Natural killer cell (primary cell): ENCODE measurements around the gene STARD3. TPM values are rescaled to one million over a fixed set of nuclear protein-coding genes. Genes with fewer than 3 reads are reported as not detected.
"Not testable (repeated sequence)": the region's sequence is repeated elsewhere in the genome, so short reads cannot be mapped to it uniquely, and the experiment has no call there.

Source experiments
- ATAC-seq, 3 donors: fragments of 150-1000 bp in 2 of 3; fragments of 200-7000 bp in 1 of 3; cut with Tn5 transposase; 1 replicate in 1 of 3; 2 replicates in 2 of 3; pipeline ENCODE4 v1.10.0; 2021; ENCODE audit warnings: mild to moderate bottlenecking in 2 of 3, moderate library complexity in 2 of 3
- DNase-seq, 2 donors: peaks; one replicate each; pipeline versions ENCODE4 v3.0.0 to v3.0.0-alpha.2; 2013 to 2021; ENCODE audit warnings: mixed read lengths in 1 of 2
- H3K27ac ChIP-seq: one replicate; pipeline ENCODE4 v1.5.1; 2013; ENCODE audit warnings: mild to moderate bottlenecking, low read length
- H3K27me3 ChIP-seq: one replicate; pipeline ENCODE4 v1.6.1; 2013; ENCODE audit warnings: low read length; ENCODE audit not compliant: control insufficient read depth, insufficient read depth
- H3K36me3 ChIP-seq: one replicate; pipeline ENCODE4 v1.6.1; 2013; ENCODE audit warnings: low read length; ENCODE audit not compliant: control insufficient read depth, insufficient read depth
- H3K4me1 ChIP-seq: one replicate; pipeline ENCODE4 v1.6.1; 2013; ENCODE audit warnings: low read length; ENCODE audit not compliant: control insufficient read depth, insufficient read depth
- H3K4me3 ChIP-seq: one replicate; pipeline ENCODE4 v1.5.1; 2013; ENCODE audit warnings: low read length
- H3K9me3 ChIP-seq: one replicate; pipeline ENCODE4 v1.6.1; 2013; ENCODE audit warnings: low read length; ENCODE audit not compliant: control insufficient read depth, insufficient read depth
- H3K27ac Mint-ChIP-seq, 2 donors: one replicate each; pipeline ENCODE4 v1.8.0; 2022; ENCODE audit warnings: mild to moderate bottlenecking in 2 of 2, mixed read lengths in 2 of 2, moderate library complexity in 1 of 2
- H3K27me3 Mint-ChIP-seq, 2 donors: one replicate each; pipeline ENCODE4 v1.8.0; 2022; ENCODE audit warnings: low read depth in 2 of 2, mixed read lengths in 2 of 2
- H3K36me3 Mint-ChIP-seq: one replicate; pipeline ENCODE4 v1.8.0; 2022; ENCODE audit warnings: mixed read lengths
- H3K4me1 Mint-ChIP-seq, 2 donors: one replicate each; pipeline ENCODE4 v1.8.0; 2022; ENCODE audit warnings: mixed read lengths in 2 of 2
- H3K4me3 Mint-ChIP-seq: one replicate; pipeline ENCODE4 v1.8.0; 2022; ENCODE audit warnings: mild to moderate bottlenecking, moderate library complexity, mixed read lengths
- H3K9me3 Mint-ChIP-seq, 2 donors: one replicate each; pipeline ENCODE4 v1.8.0; 2022; ENCODE audit warnings: mixed read lengths in 2 of 2
- WGBS: methylation state at CpG from one replicate; pipeline ENCODE4 v1.1.7; 2013; ENCODE audit warnings: missing lambda C conversion rate; ENCODE audit not compliant: insufficient coverage; 5-methylcytosine and 5-hydroxymethylcytosine counted together
- intact Hi-C: fragments of 100-400 bp; cut with micrococcal nuclease; formaldehyde crosslinking; loops from one replicate; pipeline ENCODE4 v1.14.2; 2022
- total RNA-seq, 4 donors: library from RNA; stranded (reverse); fragments of 120-200 nt in 1 of 4; gene quantifications; one replicate each; pipeline versions ENCODE4 v1.2.3 to v1.2.4, GENCODE V29; 2013 to 2022
- TF ChIP-seq, protein P1 (sequence below): fragments of 200-600 bp; IDR thresholded peaks from one replicate; pipeline ENCODE4 v1.8.0; 2022; ENCODE audit warnings: antibody characterized with exemption

The STARD3 gene
- 100 to 1,000 TPM in 2 of 3 donors, 10 to 100 TPM in 1; 97.1 to 115 (median 105) TPM for total RNA-seq
- 26.9 TPM for total RNA-seq (2013)

DNA sequence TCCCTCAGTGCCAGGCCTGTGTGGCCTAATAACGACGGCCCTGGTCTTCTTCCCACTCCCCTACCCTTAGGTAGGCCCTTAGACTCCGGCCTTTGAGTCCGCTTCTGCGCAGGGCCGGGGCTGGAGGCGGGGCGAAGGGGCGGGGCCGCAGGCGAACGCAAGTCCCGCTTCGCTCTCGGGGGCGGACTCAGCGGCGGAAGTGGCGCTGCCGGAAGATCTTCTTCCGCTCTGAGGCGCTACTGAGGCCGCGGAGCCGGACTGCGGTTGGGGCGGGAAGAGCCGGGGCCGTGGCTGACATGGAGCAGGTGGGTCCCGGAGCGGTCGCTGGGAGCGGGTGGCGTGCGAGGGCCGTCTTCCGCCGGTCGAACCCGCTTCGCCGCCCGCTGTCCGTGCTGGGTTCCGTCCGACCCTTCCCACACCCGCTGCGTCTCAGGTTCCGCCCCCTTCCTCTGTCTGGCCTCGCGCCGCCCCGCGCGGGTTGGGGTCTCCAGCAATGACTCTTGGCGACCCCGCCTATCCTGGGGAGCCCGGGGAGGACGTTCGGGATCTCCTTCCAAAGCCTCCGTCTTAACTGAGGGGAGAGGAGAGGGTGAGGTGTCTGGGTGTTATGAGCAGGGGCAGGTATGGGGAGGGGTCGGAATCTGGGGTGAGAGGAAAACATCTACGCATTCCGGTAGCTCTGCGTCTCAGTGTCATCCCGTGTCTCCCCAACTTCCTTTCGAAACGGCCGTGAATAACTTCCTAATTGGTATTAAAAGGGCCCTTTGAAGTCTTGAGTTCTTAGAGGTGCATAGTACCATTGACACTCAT lies at the start of gene STARD3:
Gene STARD3, plus strand, starts transcription at position 218 of the 810 bp plus-strand sequence. CDS start 16,388 bp downstream, outside the sequence.
- H3K27me3 ChIP-seq: no peaks in the 10 kb centered on the region
- H3K4me3 ChIP-seq: peak within 1 kb of the TSS; percentile 86
- peak within 1 kb of the TSS; percentile 95 for H3K4me3 Mint-ChIP-seq
- no peaks in the 10 kb centered on the region for H3K9me3 ChIP-seq
- H3K4me1 Mint-ChIP-seq: peaks cover 48 to 61% of the 10 kb centered on the region in 2 donors
- no peaks in the 10 kb centered on the region for H3K36me3 Mint-ChIP-seq
- no peaks in the 10 kb centered on the region for H3K36me3 ChIP-seq
- peak; percentile 91 to 95 (median 92) for ATAC-seq
- WGBS: under 1% methylated on average over 69 of the region's 69 CpGs
- no peaks in the 10 kb centered on the region for H3K27me3 Mint-ChIP-seq
- TF ChIP-seq, protein P1, sequence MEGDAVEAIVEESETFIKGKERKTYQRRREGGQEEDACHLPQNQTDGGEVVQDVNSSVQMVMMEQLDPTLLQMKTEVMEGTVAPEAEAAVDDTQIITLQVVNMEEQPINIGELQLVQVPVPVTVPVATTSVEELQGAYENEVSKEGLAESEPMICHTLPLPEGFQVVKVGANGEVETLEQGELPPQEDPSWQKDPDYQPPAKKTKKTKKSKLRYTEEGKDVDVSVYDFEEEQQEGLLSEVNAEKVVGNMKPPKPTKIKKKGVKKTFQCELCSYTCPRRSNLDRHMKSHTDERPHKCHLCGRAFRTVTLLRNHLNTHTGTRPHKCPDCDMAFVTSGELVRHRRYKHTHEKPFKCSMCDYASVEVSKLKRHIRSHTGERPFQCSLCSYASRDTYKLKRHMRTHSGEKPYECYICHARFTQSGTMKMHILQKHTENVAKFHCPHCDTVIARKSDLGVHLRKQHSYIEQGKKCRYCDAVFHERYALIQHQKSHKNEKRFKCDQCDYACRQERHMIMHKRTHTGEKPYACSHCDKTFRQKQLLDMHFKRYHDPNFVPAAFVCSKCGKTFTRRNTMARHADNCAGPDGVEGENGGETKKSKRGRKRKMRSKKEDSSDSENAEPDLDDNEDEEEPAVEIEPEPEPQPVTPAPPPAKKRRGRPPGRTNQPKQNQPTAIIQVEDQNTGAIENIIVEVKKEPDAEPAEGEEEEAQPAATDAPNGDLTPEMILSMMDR: no peak
- peak within 1 kb of the TSS; percentile 86 to 92 for H3K27ac Mint-ChIP-seq
- H3K9me3 Mint-ChIP-seq: no peaks in the 10 kb centered on the region
- H3K27ac ChIP-seq: peak within 1 kb of the TSS; percentile 97
- DNase-seq: peak; percentile 87 to 95
- peaks cover 60% of the 10 kb centered on the region for H3K4me1 ChIP-seq
- intact Hi-C loops: loop anchor here (2.0 to 5.0 kb wide), 3 partner anchors 14 to 115 kb away; no protein-coding TSS in a partner anchor

DNA sequence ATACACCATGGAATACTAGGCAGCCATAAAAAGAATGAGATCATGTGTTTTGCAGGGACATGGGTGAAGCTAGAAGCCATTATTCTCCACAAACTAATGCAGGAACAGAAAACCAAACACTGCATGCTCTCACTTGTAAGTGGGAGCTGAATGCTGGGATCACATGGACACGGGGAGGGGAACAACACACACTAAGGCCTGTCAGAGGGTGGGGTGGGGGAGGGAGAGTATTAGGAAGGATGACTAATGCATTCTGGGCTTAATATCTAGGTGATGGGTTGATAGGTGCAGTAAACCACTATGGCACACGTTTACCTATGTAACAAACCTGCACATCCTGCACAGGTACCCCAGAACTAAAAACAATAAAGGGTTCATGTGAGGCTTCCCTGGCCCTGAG lies 46.8 kb upstream of the STARD3 start:
- H3K4me3 ChIP-seq, H3K4me1 Mint-ChIP-seq, H3K36me3 Mint-ChIP-seq, DNase-seq, H3K27ac Mint-ChIP-seq, H3K4me3 Mint-ChIP-seq, H3K4me1 ChIP-seq, ATAC-seq, H3K9me3 ChIP-seq, intact Hi-C loops, H3K27ac ChIP-seq, H3K36me3 ChIP-seq, H3K9me3 Mint-ChIP-seq: not testable (repeated sequence)
- 61% methylated on average over 2 of the region's 2 CpGs for WGBS
- peaks cover 33 to 54% of the 10 kb centered on the region in 2 donors for H3K27me3 Mint-ChIP-seq
- H3K27me3 ChIP-seq: peaks cover 14% of the 10 kb centered on the region

DNA sequence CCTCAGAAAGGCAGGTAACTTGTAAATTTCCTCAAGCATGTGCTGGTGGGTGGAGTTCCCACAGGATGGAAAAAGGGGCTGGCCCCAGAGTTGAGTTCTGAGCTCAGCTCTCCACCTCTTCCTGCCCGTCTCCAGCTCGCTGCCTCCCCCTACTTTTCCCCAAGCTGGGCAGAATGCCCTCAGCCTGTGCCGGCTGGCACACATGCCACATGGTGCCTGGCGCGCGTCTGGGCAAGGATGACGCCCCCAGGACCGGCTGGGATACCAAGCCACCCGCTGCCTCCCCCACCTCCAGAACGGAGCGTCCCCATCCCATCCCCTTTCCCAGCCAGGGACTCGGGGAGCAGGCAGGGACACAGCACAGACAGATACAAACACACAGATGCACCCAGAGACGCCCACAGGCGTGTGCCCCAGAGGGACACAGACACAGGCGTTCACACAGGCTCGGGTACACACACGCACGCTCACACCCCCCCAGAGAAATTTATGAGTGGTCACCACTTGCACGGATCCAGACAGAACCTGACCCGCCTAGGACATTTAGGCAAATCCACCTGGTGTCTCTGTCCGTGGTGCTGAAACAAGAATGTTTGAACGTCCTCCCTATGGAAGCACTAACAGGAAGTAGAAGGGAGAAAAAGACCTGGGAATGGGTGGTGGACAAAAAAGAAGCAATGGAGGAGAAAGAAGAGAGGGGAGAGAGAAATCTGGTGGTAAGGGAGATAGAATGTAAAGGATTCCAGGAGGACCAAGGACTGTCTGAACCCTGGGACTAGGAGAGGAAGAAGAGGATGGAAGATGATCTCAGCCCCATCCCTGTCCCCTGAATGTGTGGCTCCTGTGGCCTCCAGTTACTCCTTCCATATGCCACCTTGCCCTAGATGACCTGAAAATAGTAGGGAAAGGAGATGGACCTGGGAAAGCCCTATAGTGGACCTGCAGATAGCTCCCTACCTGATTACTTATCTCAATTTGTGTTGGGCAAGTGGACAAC lies 44.7 kb upstream of the STARD3 start:
- intact Hi-C loops: no loop called here
- H3K9me3 Mint-ChIP-seq: peaks cover 0 to 4% of the 10 kb centered on the region in 2 donors
- WGBS: 10% methylated on average over 22 of the region's 22 CpGs
- H3K4me1 ChIP-seq: no peaks in the 10 kb centered on the region
- ATAC-seq (no peak), DNase-seq (peak in 1 of 2 donors; percentile 66)
- no peak overlapping the region for H3K27ac Mint-ChIP-seq
- H3K9me3 ChIP-seq: no peaks in the 10 kb centered on the region
- H3K27ac ChIP-seq: no peak overlapping the region
- H3K4me1 Mint-ChIP-seq: no peaks in the 10 kb centered on the region
- peaks cover 46 to 67% of the 10 kb centered on the region in 2 donors for H3K27me3 Mint-ChIP-seq
- peaks cover 25% of the 10 kb centered on the region for H3K27me3 ChIP-seq
- no peak overlapping the region for H3K4me3 Mint-ChIP-seq
- TF ChIP-seq, protein P1: no peak
- H3K4me3 ChIP-seq: no peak overlapping the region
- no peaks in the 10 kb centered on the region for H3K36me3 ChIP-seq
- no peaks in the 10 kb centered on the region for H3K36me3 Mint-ChIP-seq
